ENCODE data around the gene BNIP3.
"Not testable (repeated sequence)": the region's sequence is repeated elsewhere in the genome, so short reads cannot be mapped to it uniquely, and the experiment has no call there.

DNA sequence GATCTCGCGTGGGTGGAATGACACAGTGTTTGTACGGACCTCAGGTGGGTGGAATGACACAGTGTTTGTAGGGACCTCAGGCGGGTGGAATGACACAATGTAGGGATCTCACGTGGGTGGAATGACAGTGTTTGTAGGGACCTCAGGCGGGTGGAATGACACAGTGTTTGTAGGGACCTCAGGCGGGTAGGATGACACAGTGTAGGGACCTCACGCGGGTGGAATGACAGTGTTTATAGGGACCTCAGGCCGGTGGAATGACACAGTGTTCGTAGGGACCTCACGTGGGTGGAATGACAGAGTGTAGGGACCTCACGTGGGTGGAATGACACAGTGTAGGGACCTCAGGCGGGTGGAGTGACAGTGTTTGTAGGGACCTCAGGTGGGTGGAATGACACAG is 62.3 kb downstream of the BNIP3 start:
- TF ChIP-seq CTCF, POLR2A (IDR thresholded peaks at IDR 0.05): not testable (repeated sequence)

Data from tibial nerve (tissue), 3 donors.